OCI-LY7 (cell line): ENCODE data around the gene NCF4. TPM values are rescaled to one million over a fixed set of nuclear protein-coding genes. Genes with fewer than 3 reads are reported as not detected.

Experiments
- BruUV-seq: library from RNA; stranded (reverse); fragments of 400-500 nt; replicated peaks from 2 replicates; lab custom pipeline; 2021; lab: Mats Ljungman, UMichigan
- CTCF ChIA-PET: fragments of 300-600 bp; sonication (Branson Sonifier 250); formaldehyde crosslinking; loops from one replicate; lab custom pipeline; 2022; ENCODE audit warnings: antibody characterized with exemption; ENCODE audit not compliant: unreplicated experiment; lab: Charles Lee
- POLR2A ChIA-PET: fragments of 300-600 bp; sonication (Branson Sonifier 250); formaldehyde crosslinking; loops from one replicate; lab custom pipeline; 2022; ENCODE audit warnings: antibody characterized with exemption; lab: Charles Lee
- DNase-seq: peaks from one replicate; pipeline ENCODE4 v3.0.0-alpha.2; 2015; ENCODE audit warnings: low spot score
- H2AFZ ChIP-seq: fragments of 200-600 bp; sonication (generic), shearing (Covaris generic); 2 replicates; pipeline ENCODE4 v1.6.1; 2014; ENCODE audit warnings: mild to moderate bottlenecking, antibody characterized with exemption, low read length, moderate library complexity
- H3K27ac ChIP-seq: fragments of 200-600 bp; sonication (generic); 2 replicates; pipeline ENCODE4 v1.5.1; 2014; ENCODE audit warnings: mixed run types, low read depth, mild to moderate bottlenecking, moderate library complexity, low read length, inconsistent platforms; ENCODE audit not compliant: poor library complexity, severe bottlenecking
- H3K36me3 ChIP-seq: fragments of 200-600 bp; sonication (generic); 2 replicates; pipeline ENCODE4 v1.6.1; 2014; ENCODE audit warnings: mild to moderate bottlenecking, antibody characterized with exemption, low read length, moderate library complexity, mixed read lengths; ENCODE audit not compliant: insufficient read depth
- H3K4me1 ChIP-seq: fragments of 200-600 bp; sonication (generic); 2 replicates; pipeline ENCODE4 v1.5.1; 2014; ENCODE audit warnings: mild to moderate bottlenecking, low read length; ENCODE audit not compliant: insufficient read depth, poor library complexity, severe bottlenecking
- H3K4me2 ChIP-seq: fragments of 200-600 bp; sonication (generic); 2 replicates; pipeline ENCODE4 v1.6.1; 2014; ENCODE audit warnings: mild to moderate bottlenecking, low read length
- H3K4me3 ChIP-seq: fragments of 200-600 bp; sonication (generic); 2 replicates; pipeline ENCODE4 v1.5.1; 2014; ENCODE audit warnings: mild to moderate bottlenecking, low read depth, low read length; ENCODE audit not compliant: poor library complexity, severe bottlenecking
- H3K79me2 ChIP-seq: fragments of 200-600 bp; sonication (generic); 2 replicates; pipeline ENCODE4 v1.6.1; 2016; ENCODE audit warnings: low read depth, mild to moderate bottlenecking, low read length, moderate library complexity, mixed read lengths; ENCODE audit not compliant: insufficient read depth
- H3K9me2 ChIP-seq: fragments of 200-600 bp; sonication (generic); 2 replicates; pipeline ENCODE4 v1.6.1; 2016; ENCODE audit warnings: mild to moderate bottlenecking, low read length, mixed read lengths; ENCODE audit not compliant: insufficient read depth
- H3K9me3 ChIP-seq: fragments of 200-600 bp; sonication (generic); 2 replicates; pipeline ENCODE4 v1.6.1; 2014; ENCODE audit warnings: mild to moderate bottlenecking, mixed run types, low read length, mixed read lengths
- H4K20me1 ChIP-seq: fragments of 200-600 bp; sonication (generic); 2 replicates; pipeline ENCODE4 v1.6.1; 2014; ENCODE audit warnings: mild to moderate bottlenecking, antibody characterized with exemption, low read length, moderate library complexity, mixed read lengths; ENCODE audit not compliant: insufficient read depth
- EZH2phosphoT487 ChIP-seq: fragments of 200-600 bp; sonication (generic); IDR thresholded peaks from 2 replicates; pipeline ENCODE4 v1.6.1; 2018; ENCODE audit warnings: low read depth, borderline replicate concordance, mild to moderate bottlenecking, mixed run types, antibody characterized with exemption, low read length, moderate library complexity, mixed read lengths
- intact Hi-C: fragments of 100-400 bp; cut with micrococcal nuclease; formaldehyde crosslinking; loops from one replicate; pipeline ENCODE4 v1.10.0; 2022; ENCODE audit not compliant: unreplicated experiment
- total RNA-seq, 2 experiments: library from RNA; depleted of rRNA in 1 of 2; stranded (reverse); fragments of >200 nt in 1 of 2; shearing (Covaris generic) in 1 of 2; gene quantifications; 2 replicates each; pipeline ENCODE4 v1.2.3, GENCODE V29; 2014 to 2022
- TF ChIP-seq, protein P1 (sequence below): fragments of 200-600 bp; sonication (generic); conservative IDR thresholded peaks from 2 replicates; pipeline ENCODE4 v1.5.1; 2014; ENCODE audit warnings: mild to moderate bottlenecking, antibody characterized with exemption, low read length, moderate library complexity, mixed read lengths

NCF4 gene
- total RNA-seq, 2 experiments from 2014 or later, result 63.6 to 121 TPM

DNA sequence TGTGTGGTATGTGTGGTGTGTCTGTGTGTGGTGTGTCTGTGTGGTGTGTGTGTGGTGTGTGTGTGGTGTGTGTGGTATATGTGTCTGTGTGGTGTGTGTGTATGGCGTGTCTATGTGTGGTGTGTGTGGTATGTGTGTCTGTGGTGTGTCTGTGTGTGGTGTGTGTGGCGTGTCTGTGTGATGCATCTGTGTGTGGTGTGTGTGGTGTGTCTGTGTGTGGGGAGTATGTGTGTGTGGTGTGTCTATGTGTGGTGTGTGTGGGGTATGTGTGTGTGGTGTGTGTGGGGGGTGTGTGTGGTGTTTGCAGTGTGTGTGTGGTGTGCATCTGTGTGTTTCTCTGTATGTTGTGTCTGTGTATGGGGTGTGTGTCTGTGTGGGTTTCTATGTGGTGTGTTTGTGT, 36.2 kb upstream of the NCF4 start:
- Histone ChIP-seq H3K4me3 (no peak overlapping the region), H3K79me2 (no peaks in the 10 kb centered on the region), H3K9me3 (no peaks in the 10 kb centered on the region), H3K4me1 (no peaks in the 10 kb centered on the region), H3K4me2 (no peak overlapping the region), H4K20me1 (no peaks in the 10 kb centered on the region), H3K27ac (no peak overlapping the region), H3K36me3 (no peaks in the 10 kb centered on the region), H2AFZ (no peak overlapping the region), H3K9me2 (no peaks in the 10 kb centered on the region)
- DNase-seq, result no peak
- TF ChIP-seq EZH2phosphoT487, result no peak
- TF ChIP-seq, protein P1, sequence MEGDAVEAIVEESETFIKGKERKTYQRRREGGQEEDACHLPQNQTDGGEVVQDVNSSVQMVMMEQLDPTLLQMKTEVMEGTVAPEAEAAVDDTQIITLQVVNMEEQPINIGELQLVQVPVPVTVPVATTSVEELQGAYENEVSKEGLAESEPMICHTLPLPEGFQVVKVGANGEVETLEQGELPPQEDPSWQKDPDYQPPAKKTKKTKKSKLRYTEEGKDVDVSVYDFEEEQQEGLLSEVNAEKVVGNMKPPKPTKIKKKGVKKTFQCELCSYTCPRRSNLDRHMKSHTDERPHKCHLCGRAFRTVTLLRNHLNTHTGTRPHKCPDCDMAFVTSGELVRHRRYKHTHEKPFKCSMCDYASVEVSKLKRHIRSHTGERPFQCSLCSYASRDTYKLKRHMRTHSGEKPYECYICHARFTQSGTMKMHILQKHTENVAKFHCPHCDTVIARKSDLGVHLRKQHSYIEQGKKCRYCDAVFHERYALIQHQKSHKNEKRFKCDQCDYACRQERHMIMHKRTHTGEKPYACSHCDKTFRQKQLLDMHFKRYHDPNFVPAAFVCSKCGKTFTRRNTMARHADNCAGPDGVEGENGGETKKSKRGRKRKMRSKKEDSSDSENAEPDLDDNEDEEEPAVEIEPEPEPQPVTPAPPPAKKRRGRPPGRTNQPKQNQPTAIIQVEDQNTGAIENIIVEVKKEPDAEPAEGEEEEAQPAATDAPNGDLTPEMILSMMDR, result no peak
- intact Hi-C loops, result no loop called here
- BruUV-seq, result no TSS peak
- CTCF ChIA-PET, result no interaction called here
- POLR2A ChIA-PET, result no interaction called here

DNA sequence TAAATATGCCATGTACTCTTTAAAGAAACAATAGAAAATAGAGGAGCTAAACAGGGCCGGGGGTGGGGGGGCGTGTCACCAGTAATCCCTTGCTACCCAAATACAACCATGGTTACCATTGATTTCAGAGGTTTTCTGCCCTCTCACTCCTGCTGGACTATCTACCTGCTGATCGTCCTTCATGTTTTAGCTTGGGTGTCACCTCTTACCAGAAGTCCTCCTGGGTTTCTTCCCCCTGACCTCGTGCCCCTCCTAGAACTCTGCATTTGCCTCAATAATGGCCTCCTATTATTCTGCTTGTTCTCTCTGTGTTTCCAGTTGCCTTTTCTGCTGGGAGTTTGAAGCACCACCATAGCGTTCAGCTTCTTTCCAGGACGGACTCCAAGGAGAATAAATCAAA, 34.5 kb upstream of the NCF4 start:
- POLR2A ChIA-PET, result no interaction called here
- no peak overlapping the region for H3K27ac ChIP-seq

DNA sequence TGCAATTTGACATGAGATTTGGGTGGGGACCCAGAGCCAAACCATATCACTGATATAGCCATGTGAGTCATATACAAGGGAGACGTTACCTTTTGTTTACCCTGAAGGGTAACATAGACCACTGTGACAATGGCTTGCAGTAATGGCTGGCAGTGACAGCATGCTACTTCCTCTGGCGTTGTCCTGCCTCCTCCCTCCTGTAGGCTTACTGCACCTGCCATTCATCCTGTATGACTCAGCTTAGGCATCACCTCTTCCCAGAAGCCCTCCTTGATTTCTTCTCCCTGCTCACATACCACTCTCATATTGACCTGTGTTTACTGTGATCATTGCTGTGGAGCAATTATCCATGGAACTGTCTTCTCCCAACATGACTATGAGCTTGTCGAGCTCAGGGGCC, 32.0 kb upstream of the NCF4 start:
- ChIA-PET POLR2A (no interaction called here), CTCF (interaction anchor here (0.6 kb wide), 1 partner anchor 27 kb away, joined by 3 read pairs; no protein-coding TSS in a partner anchor)
- intact Hi-C loops, result no loop called here
- H2AFZ ChIP-seq, result no peak overlapping the region
- no TSS peak for BruUV-seq
- no peak overlapping the region for H3K27ac ChIP-seq
- no peaks in the 10 kb centered on the region for H3K9me2 ChIP-seq
- no peak for TF ChIP-seq EZH2phosphoT487
- TF ChIP-seq, protein P1, result no peak
- peaks cover 5% of the 10 kb centered on the region; the same call in 1 of the 2 replicates for H3K9me3 ChIP-seq
- no peak for DNase-seq
- no peak overlapping the region for H3K4me3 ChIP-seq
- H4K20me1 ChIP-seq, result no peaks in the 10 kb centered on the region
- H3K4me1 ChIP-seq, result peaks cover 10% of the 10 kb centered on the region
- no peaks in the 10 kb centered on the region for H3K79me2 ChIP-seq
- no peak overlapping the region for H3K4me2 ChIP-seq
- no peaks in the 10 kb centered on the region for H3K36me3 ChIP-seq

More for the DNA sequence above, 34.5 kb upstream of the NCF4 start:
- H3K79me2 ChIP-seq, result no peaks in the 10 kb centered on the region
- no peaks in the 10 kb centered on the region for H3K36me3 ChIP-seq
- CTCF ChIA-PET, result no interaction called here
- BruUV-seq, result no TSS peak
- no peak overlapping the region for H2AFZ ChIP-seq
- no peaks in the 10 kb centered on the region for H3K9me2 ChIP-seq
- H4K20me1 ChIP-seq, result no peaks in the 10 kb centered on the region
- TF ChIP-seq, protein P1, result no peak
- TF ChIP-seq EZH2phosphoT487, result no peak
- H3K4me2 ChIP-seq, result no peak overlapping the region
- no peak for DNase-seq
- no peak overlapping the region for H3K4me3 ChIP-seq
- no peaks in the 10 kb centered on the region for H3K9me3 ChIP-seq
- intact Hi-C loops, result no loop called here
- no peaks in the 10 kb centered on the region for H3K4me1 ChIP-seq
